SKM-1 (cell line): ENCODE data around the gene FOXP1.
"Not testable (repeated sequence)": the region's sequence is repeated elsewhere in the genome, so short reads cannot be mapped to it uniquely, and the experiment has no call there.

Source experiments
- DNase-seq: peaks from one replicate; lab custom pipeline; 2025; ENCODE audit not compliant: unreplicated experiment; lab: John Stamatoyannopoulos, UW

FOXP1 gene

GRCh38 chr3:71454512-71455403 is 128.8 kb downstream of the FOXP1 start:
- DNase-seq = no peak

GRCh38 chr3:71453822-71454511 is 129.6 kb downstream of the FOXP1 start:
- DNase-seq = no peak

DNA sequence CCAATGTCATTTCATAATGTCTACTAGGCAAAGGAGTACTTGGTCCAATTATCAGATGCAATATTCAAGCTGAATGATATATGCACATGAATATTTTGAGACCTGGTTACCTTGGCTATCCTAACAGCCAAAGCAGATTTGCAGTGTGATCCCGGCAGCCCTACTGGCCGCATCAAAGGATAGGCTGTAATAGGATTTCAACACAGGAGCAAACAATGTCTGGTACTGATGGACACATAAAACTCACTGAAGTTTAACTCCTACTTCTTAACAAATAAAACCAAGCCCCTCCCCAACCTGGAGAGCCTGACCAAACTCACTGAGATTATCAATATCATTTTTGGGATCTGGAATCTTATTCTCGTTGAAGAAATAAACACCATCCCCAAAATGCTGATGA is 130.2 kb downstream of the FOXP1 start:
- DNase-seq = no peak

DNA sequence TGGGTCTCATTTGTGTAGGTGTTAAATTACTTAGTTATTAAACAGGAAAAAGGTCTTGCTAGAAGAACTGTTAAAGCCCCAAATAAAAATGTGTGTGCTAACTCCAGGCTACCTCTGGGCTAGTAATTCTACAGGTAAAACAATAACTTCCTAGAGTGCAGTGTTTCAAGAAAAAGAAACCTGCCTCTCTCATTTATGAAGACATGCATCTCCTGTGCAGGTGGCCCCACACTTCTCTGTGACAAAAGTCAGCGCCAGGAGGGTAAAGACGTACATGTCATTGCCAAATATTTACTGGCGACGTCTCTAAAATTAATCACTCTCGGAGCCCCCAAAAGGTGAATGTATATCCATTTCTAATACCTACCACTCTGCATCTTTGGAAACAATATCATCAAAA is 131.7 kb downstream of the FOXP1 start:
- no peak for DNase-seq

- DNase-seq = no peak
These were observed 132.5 kb downstream of the FOXP1 start for GRCh38 chr3:71451060-71451459.

DNA sequence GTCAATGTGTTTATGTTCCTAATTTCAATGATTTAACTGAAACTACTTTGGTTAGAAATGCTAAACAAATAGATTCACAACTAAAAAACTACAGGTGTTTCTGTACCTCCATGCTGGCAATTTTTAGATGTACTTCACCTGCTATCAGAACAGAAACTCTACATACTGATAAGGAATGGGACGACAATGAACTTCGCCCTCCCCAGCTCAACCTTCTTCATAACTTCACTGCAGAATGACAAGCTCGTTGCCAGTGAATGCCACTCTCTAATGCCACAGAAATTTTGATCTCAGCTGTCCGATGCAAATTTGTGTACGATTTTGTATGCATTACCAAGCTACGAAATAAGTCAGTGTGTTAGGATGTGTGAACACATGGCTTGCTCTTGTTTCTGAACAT is 133.4 kb downstream of the FOXP1 start:
- no peak for DNase-seq

- peak; percentile 26 for DNase-seq
These were observed 135.7 kb downstream of the FOXP1 start for GRCh38 chr3:71447803-71448202.

GRCh38 chr3:71447197-71447596 is 136.3 kb downstream of the FOXP1 start:
- DNase-seq = no peak

GRCh38 chr3:71446734-71447133 is 136.8 kb downstream of the FOXP1 start:
- DNase-seq = no peak

GRCh38 chr3:71446260-71446659 is 137.3 kb downstream of the FOXP1 start:
- no peak for DNase-seq

- no peak for DNase-seq
These were observed 138.7 kb downstream of the FOXP1 start for GRCh38 chr3:71444861-71445259.

GRCh38 chr3:71444028-71444860 is 139.3 kb downstream of the FOXP1 start:
- DNase-seq = peak; percentile 91

GRCh38 chr3:71443332-71443731 is 140.2 kb downstream of the FOXP1 start:
- DNase-seq = no peak

GRCh38 chr3:71442652-71443042 is 140.9 kb downstream of the FOXP1 start:
- DNase-seq = no peak

GRCh38 chr3:71441925-71442651 is 141.4 kb downstream of the FOXP1 start:
- no peak for DNase-seq

- no peak for DNase-seq
These were observed 142.2 kb downstream of the FOXP1 start for GRCh38 chr3:71441217-71441924.

GRCh38 chr3:71438904-71439303 is 144.6 kb downstream of the FOXP1 start:
- DNase-seq = no peak

- DNase-seq = no peak
These were observed 145.3 kb downstream of the FOXP1 start for GRCh38 chr3:71438071-71438685.

GRCh38 chr3:71436337-71436736 is 147.2 kb downstream of the FOXP1 start:
- no peak for DNase-seq

- DNase-seq = not testable (repeated sequence)
These were observed 147.7 kb downstream of the FOXP1 start for GRCh38 chr3:71435836-71436235.
